ENCODE measurements around the gene MAEL.
A peak's percentile ranks its signal among the peaks of the same experiment; 100 is the strongest.

MAEL gene

GRCh38 chr1:166969074-166969677 lies 19.9 kb upstream of the MAEL start:
- TF ChIP-seq, protein P1, sequence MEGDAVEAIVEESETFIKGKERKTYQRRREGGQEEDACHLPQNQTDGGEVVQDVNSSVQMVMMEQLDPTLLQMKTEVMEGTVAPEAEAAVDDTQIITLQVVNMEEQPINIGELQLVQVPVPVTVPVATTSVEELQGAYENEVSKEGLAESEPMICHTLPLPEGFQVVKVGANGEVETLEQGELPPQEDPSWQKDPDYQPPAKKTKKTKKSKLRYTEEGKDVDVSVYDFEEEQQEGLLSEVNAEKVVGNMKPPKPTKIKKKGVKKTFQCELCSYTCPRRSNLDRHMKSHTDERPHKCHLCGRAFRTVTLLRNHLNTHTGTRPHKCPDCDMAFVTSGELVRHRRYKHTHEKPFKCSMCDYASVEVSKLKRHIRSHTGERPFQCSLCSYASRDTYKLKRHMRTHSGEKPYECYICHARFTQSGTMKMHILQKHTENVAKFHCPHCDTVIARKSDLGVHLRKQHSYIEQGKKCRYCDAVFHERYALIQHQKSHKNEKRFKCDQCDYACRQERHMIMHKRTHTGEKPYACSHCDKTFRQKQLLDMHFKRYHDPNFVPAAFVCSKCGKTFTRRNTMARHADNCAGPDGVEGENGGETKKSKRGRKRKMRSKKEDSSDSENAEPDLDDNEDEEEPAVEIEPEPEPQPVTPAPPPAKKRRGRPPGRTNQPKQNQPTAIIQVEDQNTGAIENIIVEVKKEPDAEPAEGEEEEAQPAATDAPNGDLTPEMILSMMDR (conservative IDR thresholded peaks at IDR 0.05; ENCODE audit: low read length): no peak
- H3K4me3 ChIP-seq (ENCODE audit: low read length): no peak overlapping the region
- DNase-seq (ENCODE audit: low read depth): no peak

GRCh38 chr1:166971252-166971651 lies 17.8 kb upstream of the MAEL start:
- TF ChIP-seq, protein P1 (conservative IDR thresholded peaks at IDR 0.05; ENCODE audit: low read length): no peak
- H3K4me3 ChIP-seq (ENCODE audit: low read length): no peak overlapping the region
- no peak for DNase-seq (ENCODE audit: low read depth)

- TF ChIP-seq, protein P1 (conservative IDR thresholded peaks at IDR 0.05; ENCODE audit: low read length): no peak
- DNase-seq (ENCODE audit: low read depth): no peak
- no peak overlapping the region for H3K4me3 ChIP-seq (ENCODE audit: low read length)
Observed at GRCh38 chr1:166972193-166972592, 16.9 kb upstream of the MAEL start.

- H3K4me3 ChIP-seq (ENCODE audit: low read length): no peak overlapping the region
- TF ChIP-seq, protein P1 (conservative IDR thresholded peaks at IDR 0.05; ENCODE audit: low read length): no peak
- no peak for DNase-seq (ENCODE audit: low read depth)
Observed at GRCh38 chr1:166972826-166973225, 16.3 kb upstream of the MAEL start.

DNA sequence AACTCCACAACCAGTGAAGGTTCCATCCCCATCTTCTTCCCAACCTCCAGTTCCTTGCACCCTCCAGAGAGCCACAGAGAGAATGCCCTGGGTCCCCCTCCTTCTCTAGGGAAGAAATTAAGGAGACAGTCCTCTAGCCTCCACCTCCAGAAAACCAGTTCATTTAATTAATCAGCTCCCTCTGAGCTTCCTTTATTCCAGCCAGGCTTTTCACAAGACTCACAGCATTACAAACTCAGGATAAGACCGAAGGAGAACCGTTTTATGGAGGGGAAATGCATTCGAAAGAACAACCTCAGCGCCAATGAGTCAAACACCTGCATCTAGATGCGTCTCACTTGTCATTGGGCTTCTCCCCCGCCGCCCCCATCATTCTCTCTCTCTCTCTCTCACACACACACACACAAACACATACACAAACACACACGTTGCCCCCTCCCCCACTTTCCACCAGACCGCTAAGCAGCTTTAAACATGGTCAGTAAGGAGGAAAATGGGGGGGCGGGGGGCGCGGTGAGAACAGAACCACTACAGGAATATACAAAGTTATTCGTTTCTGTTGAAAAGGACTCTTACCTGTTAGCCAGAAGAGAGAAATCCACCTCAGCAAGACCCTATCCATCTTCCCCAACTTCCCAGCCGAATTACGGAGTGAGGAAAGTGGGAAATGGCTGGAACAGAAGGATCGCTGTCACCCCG lies 14.3 kb upstream of the MAEL start:
- DNase-seq (ENCODE audit: low read depth): no peak
- peak overlapping the region; percentile 53 for H3K4me3 ChIP-seq (ENCODE audit: low read length)
- TF ChIP-seq, protein P1 (conservative IDR thresholded peaks at IDR 0.05; ENCODE audit: low read length): no peak

DNA sequence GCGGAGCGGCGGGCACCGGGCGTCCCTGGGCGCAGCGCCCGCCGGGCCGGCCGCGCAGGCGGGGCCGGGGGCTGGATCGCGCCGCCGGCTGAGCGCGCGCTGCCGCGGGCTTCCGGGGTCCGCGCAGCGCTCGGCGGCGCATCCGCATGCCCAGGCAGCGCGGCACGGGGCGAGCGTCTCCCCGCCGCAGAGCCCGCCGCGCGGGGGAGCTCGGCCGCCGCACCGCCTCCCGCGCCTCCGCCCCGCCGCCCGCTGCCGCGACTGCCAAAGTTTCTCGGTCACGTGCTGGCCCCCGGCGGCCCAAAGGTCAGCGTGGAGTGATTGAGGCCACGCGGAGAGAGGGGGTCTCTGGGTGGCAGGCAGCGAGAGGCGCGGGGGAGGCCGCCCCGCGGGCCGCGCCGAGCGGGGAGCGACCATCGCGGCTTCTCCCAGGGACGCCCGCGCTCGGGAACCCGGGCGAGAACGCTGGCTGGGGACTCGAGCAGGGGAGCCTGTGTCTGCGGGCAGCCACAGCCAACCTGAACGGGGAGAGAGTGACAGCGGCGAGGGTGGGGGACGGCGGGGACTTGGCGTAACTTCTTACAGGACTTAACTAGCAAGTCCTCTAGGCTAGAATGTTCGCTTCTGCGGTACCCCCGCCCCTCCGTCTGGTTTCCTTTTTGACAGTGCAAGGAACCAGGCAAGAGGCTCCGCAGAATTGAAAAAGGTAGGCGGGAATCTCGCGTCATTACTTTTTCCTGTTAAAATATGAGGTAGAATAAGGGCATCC lies 13.5 kb upstream of the MAEL start, which contains the start of gene ILDR2:
TSS of gene ILDR2 (minus strand) at position 180 of the 769 bp plus-strand sequence. CDS start 272 bp downstream, outside the sequence.
- peak; percentile 12 for DNase-seq (ENCODE audit: low read depth)
- peak within 1 kb of the TSS; percentile 57 for H3K4me3 ChIP-seq (ENCODE audit: low read length)
- TF ChIP-seq, protein P1 (conservative IDR thresholded peaks at IDR 0.05; ENCODE audit: low read length): no peak

All from AG10803 (cell line).